B cell (primary cell): ENCODE results near the gene MAPK1.
"Not testable (repeated sequence)": the region's sequence is repeated elsewhere in the genome, so short reads cannot be mapped to it uniquely, and the experiment has no call there.

Experiments used
- EZH2 ChIP-seq: IDR thresholded peaks from 2 replicates; pipeline ENCODE4 v1.6.1; 2012; ENCODE audit warnings: borderline replicate concordance, low read depth, mild to moderate bottlenecking, moderate library complexity, low read length; ENCODE audit not compliant: insufficient read depth, poor library complexity, severe bottlenecking
- TF ChIP-seq, protein P1 (sequence below): fragments of 200-600 bp; IDR thresholded peaks from one replicate; pipeline ENCODE4 v1.8.0; 2022; ENCODE audit warnings: antibody characterized with exemption, mild to moderate bottlenecking

DNA sequence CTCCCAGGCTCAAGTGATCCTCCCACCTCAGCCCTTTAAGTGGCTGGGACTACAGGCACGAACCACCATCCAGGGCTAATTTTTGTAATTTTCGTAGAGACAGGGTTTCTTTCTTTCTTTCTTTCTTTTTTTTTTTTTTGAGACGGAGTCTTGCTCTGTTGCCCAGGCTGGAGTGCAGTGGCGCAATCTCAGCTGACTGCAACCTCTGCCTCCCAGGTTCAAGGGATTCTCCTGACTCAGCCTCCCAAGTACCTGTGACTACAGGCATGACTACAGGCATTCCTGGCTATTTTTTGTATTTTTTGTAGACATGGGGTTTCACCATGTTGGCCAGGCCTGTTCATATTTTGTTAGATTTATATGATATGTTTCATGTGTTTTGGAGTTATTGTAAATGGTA lies 28.8 kb upstream of the MAPK1 start:
- TF ChIP-seq, protein P1, sequence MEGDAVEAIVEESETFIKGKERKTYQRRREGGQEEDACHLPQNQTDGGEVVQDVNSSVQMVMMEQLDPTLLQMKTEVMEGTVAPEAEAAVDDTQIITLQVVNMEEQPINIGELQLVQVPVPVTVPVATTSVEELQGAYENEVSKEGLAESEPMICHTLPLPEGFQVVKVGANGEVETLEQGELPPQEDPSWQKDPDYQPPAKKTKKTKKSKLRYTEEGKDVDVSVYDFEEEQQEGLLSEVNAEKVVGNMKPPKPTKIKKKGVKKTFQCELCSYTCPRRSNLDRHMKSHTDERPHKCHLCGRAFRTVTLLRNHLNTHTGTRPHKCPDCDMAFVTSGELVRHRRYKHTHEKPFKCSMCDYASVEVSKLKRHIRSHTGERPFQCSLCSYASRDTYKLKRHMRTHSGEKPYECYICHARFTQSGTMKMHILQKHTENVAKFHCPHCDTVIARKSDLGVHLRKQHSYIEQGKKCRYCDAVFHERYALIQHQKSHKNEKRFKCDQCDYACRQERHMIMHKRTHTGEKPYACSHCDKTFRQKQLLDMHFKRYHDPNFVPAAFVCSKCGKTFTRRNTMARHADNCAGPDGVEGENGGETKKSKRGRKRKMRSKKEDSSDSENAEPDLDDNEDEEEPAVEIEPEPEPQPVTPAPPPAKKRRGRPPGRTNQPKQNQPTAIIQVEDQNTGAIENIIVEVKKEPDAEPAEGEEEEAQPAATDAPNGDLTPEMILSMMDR: not testable (repeated sequence)
- TF ChIP-seq EZH2: not testable (repeated sequence)
